Measurements from ENCODE around the gene SV2A. TPM values are rescaled to one million over a fixed set of nuclear protein-coding genes. Genes with fewer than 3 reads are reported as not detected.

SV2A gene
- total RNA-seq, 1 experiment from 2014 or later: 47.1 TPM

DNA sequence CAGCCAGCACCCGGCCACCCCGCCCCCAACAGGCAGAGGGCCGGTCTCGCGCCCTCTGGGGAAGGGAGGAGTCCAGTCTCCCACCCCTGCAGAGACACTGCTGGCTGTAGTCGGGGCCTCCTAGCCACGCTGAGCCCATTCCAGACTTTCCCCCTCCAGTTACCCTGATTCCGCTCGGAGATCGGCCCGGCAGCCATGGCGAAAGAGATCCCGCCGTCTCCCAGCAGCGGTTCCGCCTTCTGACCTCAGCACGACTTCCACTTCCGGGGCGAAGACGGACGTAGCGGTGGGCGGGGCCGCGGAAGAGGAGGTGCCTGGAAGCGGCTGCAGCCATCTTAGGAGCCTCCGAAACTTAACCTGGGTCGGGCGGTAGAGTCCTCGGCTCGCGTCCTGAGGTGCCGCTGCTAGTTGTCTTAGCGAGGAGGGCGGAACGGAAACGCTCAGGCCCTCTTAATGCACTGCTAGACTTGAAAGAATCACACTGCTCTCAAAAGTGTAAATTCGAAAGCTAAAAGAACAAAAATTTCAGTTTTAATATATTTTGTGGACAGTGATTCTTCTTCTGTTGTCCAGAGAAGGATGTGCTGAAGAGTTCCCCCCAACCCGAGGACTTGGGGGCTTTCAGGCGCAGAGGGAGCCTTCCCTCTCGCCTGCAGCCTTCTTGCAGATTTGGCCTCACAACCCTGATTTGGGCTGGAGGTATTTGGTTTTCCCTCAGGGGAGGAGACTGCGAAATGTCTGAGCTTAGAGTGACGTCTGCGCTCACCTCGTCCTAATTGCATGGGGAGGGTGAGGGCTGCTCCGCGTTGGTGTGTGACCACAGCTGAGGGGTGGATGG, 10.1 kb upstream of the SV2A start, which contains the start of gene SF3B4 (continued):
- TF ChIP-seq, protein P1, sequence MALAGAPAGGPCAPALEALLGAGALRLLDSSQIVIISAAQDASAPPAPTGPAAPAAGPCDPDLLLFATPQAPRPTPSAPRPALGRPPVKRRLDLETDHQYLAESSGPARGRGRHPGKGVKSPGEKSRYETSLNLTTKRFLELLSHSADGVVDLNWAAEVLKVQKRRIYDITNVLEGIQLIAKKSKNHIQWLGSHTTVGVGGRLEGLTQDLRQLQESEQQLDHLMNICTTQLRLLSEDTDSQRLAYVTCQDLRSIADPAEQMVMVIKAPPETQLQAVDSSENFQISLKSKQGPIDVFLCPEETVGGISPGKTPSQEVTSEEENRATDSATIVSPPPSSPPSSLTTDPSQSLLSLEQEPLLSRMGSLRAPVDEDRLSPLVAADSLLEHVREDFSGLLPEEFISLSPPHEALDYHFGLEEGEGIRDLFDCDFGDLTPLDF (CRISPR knock-in tag; IDR thresholded peaks at IDR 0.05): 0 out of 2 replicates have a peak, but pooled peaks have one; percentile 15
- TF ChIP-seq TEAD1 (CRISPR knock-in tag; IDR thresholded peaks at IDR 0.05) (peak; percentile 80; the same call in 1 of the 2 replicates), NR2C2 (CRISPR knock-in tag; IDR thresholded peaks at IDR 0.05) (peak; percentile 97)
- TF ChIP-seq, protein P2, sequence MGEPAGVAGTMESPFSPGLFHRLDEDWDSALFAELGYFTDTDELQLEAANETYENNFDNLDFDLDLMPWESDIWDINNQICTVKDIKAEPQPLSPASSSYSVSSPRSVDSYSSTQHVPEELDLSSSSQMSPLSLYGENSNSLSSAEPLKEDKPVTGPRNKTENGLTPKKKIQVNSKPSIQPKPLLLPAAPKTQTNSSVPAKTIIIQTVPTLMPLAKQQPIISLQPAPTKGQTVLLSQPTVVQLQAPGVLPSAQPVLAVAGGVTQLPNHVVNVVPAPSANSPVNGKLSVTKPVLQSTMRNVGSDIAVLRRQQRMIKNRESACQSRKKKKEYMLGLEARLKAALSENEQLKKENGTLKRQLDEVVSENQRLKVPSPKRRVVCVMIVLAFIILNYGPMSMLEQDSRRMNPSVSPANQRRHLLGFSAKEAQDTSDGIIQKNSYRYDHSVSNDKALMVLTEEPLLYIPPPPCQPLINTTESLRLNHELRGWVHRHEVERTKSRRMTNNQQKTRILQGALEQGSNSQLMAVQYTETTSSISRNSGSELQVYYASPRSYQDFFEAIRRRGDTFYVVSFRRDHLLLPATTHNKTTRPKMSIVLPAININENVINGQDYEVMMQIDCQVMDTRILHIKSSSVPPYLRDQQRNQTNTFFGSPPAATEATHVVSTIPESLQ (CRISPR knock-in tag; IDR thresholded peaks at IDR 0.05): no peak
- TF ChIP-seq, protein P3, sequence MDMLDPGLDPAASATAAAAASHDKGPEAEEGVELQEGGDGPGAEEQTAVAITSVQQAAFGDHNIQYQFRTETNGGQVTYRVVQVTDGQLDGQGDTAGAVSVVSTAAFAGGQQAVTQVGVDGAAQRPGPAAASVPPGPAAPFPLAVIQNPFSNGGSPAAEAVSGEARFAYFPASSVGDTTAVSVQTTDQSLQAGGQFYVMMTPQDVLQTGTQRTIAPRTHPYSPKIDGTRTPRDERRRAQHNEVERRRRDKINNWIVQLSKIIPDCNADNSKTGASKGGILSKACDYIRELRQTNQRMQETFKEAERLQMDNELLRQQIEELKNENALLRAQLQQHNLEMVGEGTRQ (CRISPR knock-in tag; IDR thresholded peaks at IDR 0.05): peak; percentile 55
- TF ChIP-seq, protein P4, sequence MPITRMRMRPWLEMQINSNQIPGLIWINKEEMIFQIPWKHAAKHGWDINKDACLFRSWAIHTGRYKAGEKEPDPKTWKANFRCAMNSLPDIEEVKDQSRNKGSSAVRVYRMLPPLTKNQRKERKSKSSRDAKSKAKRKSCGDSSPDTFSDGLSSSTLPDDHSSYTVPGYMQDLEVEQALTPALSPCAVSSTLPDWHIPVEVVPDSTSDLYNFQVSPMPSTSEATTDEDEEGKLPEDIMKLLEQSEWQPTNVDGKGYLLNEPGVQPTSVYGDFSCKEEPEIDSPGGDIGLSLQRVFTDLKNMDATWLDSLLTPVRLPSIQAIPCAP (CRISPR knock-in tag; IDR thresholded peaks at IDR 0.05): no peak
- TF ChIP-seq, protein P5, sequence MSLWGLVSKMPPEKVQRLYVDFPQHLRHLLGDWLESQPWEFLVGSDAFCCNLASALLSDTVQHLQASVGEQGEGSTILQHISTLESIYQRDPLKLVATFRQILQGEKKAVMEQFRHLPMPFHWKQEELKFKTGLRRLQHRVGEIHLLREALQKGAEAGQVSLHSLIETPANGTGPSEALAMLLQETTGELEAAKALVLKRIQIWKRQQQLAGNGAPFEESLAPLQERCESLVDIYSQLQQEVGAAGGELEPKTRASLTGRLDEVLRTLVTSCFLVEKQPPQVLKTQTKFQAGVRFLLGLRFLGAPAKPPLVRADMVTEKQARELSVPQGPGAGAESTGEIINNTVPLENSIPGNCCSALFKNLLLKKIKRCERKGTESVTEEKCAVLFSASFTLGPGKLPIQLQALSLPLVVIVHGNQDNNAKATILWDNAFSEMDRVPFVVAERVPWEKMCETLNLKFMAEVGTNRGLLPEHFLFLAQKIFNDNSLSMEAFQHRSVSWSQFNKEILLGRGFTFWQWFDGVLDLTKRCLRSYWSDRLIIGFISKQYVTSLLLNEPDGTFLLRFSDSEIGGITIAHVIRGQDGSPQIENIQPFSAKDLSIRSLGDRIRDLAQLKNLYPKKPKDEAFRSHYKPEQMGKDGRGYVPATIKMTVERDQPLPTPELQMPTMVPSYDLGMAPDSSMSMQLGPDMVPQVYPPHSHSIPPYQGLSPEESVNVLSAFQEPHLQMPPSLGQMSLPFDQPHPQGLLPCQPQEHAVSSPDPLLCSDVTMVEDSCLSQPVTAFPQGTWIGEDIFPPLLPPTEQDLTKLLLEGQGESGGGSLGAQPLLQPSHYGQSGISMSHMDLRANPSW (CRISPR knock-in tag; conservative IDR thresholded peaks at IDR 0.05; ENCODE audit: low read depth): no peak

DNA sequence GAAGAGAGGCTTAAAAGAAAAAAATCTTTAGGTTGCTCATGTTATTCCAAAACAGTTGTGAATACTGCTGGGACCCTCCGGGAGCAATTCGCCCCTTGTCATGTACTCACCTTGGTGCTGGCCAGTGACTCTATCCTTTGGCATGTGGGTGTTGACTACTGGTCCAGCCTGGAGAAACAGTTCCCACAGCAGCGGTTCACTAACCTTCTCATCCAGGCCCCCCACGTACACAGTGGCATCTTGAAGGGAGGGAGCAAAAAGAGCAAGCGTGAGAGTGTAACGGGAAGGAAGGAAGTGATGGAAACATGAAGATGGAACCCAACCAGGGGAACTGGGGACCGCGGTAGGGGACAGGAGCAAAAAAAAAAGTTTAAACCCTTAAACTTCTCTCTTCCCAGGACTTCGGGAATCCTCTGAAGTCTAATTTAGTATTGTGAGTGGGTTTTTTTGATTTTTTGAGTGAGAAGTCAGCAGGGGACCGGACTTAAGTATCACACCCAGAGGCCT, 9.5 kb upstream of the SV2A start:
- DNase-seq (ENCODE audit: low spot score): no peak
- Mint-ChIP-seq H3K27ac (peak overlapping the region; percentile 99), H3K36me3 (peaks cover 45% of the 10 kb centered on the region), H3K4me3 (peak overlapping the region; percentile 100), H3K9me3 (no peaks in the 10 kb centered on the region), H3K4me1 (peaks cover 24% of the 10 kb centered on the region), H3K27me3 (ENCODE audit: low read depth) (no peaks in the 10 kb centered on the region)
- POLR2A ChIA-PET: no interaction called here
- CTCF ChIA-PET: no interaction called here
- ATAC-seq: no peak
- TF ChIP-seq, protein P6, sequence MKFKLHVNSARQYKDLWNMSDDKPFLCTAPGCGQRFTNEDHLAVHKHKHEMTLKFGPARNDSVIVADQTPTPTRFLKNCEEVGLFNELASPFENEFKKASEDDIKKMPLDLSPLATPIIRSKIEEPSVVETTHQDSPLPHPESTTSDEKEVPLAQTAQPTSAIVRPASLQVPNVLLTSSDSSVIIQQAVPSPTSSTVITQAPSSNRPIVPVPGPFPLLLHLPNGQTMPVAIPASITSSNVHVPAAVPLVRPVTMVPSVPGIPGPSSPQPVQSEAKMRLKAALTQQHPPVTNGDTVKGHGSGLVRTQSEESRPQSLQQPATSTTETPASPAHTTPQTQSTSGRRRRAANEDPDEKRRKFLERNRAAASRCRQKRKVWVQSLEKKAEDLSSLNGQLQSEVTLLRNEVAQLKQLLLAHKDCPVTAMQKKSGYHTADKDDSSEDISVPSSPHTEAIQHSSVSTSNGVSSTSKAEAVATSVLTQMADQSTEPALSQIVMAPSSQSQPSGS (CRISPR knock-in tag; IDR thresholded peaks at IDR 0.05; ENCODE audit: borderline replicate concordance, low read depth): no peak
- TF ChIP-seq, protein P7, sequence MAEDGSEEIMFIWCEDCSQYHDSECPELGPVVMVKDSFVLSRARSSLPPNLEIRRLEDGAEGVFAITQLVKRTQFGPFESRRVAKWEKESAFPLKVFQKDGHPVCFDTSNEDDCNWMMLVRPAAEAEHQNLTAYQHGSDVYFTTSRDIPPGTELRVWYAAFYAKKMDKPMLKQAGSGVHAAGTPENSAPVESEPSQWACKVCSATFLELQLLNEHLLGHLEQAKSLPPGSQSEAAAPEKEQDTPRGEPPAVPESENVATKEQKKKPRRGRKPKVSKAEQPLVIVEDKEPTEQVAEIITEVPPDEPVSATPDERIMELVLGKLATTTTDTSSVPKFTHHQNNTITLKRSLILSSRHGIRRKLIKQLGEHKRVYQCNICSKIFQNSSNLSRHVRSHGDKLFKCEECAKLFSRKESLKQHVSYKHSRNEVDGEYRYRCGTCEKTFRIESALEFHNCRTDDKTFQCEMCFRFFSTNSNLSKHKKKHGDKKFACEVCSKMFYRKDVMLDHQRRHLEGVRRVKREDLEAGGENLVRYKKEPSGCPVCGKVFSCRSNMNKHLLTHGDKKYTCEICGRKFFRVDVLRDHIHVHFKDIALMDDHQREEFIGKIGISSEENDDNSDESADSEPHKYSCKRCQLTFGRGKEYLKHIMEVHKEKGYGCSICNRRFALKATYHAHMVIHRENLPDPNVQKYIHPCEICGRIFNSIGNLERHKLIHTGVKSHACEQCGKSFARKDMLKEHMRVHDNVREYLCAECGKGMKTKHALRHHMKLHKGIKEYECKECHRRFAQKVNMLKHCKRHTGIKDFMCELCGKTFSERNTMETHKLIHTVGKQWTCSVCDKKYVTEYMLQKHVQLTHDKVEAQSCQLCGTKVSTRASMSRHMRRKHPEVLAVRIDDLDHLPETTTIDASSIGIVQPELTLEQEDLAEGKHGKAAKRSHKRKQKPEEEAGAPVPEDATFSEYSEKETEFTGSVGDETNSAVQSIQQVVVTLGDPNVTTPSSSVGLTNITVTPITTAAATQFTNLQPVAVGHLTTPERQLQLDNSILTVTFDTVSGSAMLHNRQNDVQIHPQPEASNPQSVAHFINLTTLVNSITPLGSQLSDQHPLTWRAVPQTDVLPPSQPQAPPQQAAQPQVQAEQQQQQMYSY (CRISPR knock-in tag; IDR thresholded peaks at IDR 0.05): 0 out of 2 replicates have a peak, but pooled peaks have one; percentile 5
